GM19467 (cell line): ENCODE results near the gene KRTAP12-4.
"Not testable (repeated sequence)": the region's sequence is repeated elsewhere in the genome, so short reads cannot be mapped to it uniquely, and the experiment has no call there.

Experiments used
- ATAC-seq: cut with Tn5 transposase; IDR thresholded peaks from one replicate; pipeline ENCODE4 v1.9.1; 2021; ENCODE audit warnings: mild to moderate bottlenecking, moderate library complexity; ENCODE audit not compliant: unreplicated experiment

The KRTAP12-4 gene

DNA sequence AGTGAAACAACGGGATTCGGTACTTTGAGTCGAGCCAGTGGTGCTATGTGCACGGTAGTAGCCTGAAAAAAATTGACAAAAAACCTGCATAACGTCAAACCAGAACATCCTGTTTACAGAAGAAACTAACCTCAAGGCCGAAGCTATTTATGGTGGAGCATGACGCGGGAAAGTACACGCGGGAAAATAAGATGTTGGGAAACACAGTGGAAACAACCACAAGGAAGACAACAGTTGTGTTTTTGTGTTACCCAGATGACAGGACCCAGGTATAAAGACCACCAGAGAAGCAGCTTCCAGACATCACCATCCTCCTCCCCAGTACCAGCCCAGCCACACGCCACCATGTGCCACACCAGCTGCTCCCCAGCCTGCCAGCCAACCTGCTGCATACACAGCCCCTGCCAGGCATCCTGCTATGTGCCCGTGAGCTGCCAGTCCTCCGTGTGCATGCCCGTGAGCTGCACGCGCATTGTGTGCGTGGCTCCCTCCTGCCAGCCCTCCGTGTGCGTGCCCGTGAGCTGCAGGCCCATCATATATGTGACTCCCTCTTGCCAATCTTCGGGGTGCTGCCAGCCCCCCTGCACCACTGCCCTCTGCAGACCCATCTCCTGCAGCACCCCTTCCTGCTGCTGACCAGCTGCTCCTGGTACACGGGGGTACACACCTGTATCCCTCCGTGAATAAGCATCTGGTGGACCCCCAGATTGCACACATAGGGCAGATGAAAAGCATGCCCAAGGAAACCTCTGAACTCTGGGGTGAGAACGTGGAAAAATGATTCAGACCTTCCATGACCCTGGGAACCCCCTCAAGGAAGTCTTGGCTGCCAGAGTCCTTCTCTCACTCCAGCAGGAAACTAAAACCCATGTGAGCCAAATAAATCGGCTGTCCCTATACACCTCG, 3.4 kb upstream of the KRTAP12-4 start, which contains the start of gene KRTAP12-3:
Gene KRTAP12-3, plus strand, starts transcription at position 298 of the 906 bp plus-strand sequence. Its CDS starts 48 bp downstream, at position 346.
- ATAC-seq = no peak

DNA sequence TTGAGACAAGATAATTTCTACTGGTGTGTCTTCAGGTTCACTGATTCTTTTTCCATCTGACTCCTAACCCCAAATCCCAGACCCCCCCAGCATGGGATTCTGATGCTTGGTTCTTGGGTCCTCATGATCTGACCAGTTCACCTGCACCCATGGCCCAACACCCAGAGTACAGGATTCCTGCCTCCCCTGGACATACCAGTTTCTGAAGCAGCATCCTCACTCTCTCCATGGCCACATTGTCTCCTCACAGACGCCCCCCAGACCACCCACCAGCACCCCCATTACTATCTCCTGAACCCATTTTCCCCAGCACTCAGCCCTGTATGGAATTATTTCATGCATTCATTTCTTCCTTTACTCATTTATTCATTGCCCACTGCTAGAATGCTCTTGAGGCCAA, 2.4 kb upstream of the KRTAP12-4 start:
- no peak for ATAC-seq

DNA sequence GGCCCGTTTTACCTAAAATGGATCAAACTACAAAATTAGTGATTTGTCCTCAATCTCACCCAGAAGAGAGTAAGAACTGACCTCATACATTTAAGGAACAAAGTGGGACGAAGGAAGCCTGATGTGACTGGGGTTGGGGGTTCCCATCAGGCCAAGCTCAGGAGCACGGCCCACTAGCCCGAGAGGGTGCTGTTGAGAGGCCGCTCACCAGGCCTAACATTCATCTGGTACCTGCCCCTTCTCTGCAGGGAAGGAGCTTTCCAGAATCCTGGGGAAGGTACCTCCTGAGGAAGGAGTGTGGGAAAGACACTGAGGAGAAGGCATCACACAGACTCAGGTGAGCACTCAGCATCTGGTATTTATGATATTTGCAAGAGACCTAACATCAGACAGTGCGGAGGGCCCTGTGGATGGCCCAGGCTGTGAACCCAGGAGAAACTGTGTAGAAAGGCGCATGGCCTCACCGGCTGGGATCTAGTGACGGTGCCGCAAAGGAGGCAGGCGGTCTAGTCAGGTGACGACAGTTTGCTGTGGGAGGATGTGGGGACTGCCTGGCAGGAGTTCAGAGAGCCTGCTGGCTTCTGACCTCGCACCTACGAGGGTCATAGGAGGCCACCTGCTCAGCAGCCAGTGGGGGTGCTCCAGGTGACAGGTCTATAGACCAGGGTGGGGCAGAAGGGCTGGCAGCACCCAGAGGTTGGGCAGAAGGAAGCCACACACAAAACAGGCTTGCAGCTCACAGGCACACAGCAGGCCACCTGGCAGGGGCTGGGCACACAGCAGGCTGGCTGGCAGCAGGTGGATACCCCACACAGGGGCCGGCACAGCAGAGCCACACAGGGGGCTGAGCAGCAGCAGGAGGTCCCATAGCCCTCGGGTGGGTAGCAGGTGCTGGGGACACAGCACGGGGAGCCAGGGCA, 543 bp downstream of the KRTAP12-4 start:
- ATAC-seq = no peak

DNA sequence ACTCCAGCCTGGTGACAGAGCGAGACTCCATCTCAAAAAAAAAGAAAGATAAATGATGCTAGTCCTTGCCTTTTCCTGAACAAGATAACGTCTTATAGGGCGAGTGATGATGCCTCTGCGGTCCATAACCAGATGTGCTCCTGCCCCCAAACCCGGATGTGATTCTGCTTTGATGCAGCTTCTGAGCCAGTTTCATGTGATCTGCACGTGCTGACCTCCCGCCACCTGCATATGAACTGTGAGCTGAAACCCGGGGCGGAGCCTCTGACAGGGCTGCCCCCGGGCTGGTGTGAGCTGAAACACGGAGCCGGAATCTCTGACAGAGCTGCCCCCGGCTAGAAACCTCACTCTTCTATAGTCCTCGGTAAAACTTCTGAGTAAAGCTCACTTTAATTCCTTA, 1.3 kb downstream of the KRTAP12-4 start:
- ATAC-seq = no peak

DNA sequence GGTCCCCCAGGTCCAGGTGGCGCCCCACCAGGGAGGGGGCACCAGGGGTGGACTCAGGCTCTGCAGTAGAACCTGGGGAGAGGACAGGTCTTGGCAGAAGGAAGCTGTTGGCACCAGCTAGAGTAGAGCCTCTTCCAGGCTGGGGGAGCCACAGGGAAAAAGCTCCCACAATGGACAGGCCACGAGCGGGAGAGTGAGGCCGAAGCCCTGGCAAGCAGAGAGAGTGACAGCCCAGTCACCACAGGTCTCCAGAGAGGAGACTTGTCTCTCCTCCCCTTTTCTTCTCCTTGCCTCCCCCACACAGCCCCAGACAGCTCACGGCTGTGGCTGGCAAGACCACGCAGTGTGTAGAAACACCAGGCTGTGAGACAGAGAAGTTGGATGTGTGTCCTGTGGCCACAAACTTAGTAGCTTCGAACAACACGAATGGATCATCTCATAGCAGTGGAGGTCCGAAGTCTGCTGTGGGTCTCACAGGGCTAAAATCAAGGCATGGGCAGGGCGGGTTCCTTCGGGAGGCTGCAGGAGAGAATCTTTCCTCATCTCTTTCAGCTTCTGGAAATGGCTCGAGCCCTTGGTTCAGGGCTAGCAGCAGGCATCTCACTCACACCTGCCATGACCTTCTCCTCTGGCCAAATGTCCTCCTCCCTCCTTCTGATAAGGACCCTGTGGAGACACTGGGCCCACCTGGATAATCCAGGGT, 3.3 kb downstream of the KRTAP12-4 start:
- ATAC-seq = no peak

DNA sequence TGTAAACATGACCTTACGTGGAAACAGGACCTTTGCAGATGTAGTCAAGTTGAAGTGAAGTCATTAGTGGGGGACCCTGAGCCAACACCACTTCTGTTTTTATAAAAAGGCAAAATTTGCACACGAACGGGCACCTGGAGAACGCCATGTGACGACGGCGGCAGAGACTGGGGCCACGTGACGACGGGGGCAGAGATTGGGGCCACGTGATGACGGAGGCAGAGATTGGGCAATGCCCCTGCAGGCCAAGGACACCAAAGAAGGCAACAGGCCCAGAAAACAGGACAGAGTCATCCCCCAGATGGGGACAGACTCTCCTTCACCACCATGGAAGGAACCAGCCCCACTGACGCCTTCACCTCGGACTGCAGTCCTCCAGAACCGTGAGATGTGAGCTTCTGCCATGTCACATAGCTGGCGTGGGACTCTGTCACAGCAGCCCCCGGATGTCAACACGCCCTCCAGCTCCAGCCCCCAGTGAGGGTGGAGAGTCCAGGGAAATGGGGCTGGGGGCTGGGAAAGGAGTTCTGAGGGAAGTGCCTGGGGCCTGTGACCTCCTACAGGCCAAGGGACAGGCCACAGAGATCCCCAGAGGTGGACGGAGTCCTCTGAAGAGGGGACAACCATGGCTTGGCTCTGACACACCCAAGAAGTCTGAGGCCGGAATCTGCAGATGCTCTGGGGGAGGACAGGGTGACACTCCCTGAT, 4.0 kb downstream of the KRTAP12-4 start:
- ATAC-seq = no peak

DNA sequence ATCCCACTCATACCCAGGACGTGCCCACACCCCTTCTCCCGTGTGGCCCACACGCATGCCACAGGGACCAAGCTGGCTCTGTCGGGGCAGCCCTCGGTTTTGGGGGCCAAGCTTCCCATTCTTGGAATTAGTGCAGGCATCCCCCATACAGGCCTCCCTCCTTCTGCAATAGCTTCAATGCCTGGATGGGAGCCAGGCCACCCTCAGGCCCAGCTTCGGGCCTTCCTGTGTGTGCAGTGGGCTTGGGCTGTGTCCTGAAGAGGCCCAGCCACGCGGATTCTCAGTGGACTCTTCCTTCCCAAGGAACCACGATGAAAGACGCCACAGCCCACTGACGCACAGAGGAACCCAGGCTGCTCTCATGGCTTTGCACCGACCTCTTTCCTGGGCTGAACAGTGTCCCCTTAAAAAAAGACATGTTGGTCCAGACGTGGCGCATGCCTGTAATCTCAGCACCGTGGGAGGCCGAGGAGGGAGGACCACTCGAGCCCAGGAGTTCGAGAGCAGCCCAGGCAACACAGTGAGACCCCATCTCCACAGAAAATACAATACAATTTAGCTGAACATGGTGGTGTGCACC, 4.8 kb downstream of the KRTAP12-4 start:
- ATAC-seq = no peak

DNA sequence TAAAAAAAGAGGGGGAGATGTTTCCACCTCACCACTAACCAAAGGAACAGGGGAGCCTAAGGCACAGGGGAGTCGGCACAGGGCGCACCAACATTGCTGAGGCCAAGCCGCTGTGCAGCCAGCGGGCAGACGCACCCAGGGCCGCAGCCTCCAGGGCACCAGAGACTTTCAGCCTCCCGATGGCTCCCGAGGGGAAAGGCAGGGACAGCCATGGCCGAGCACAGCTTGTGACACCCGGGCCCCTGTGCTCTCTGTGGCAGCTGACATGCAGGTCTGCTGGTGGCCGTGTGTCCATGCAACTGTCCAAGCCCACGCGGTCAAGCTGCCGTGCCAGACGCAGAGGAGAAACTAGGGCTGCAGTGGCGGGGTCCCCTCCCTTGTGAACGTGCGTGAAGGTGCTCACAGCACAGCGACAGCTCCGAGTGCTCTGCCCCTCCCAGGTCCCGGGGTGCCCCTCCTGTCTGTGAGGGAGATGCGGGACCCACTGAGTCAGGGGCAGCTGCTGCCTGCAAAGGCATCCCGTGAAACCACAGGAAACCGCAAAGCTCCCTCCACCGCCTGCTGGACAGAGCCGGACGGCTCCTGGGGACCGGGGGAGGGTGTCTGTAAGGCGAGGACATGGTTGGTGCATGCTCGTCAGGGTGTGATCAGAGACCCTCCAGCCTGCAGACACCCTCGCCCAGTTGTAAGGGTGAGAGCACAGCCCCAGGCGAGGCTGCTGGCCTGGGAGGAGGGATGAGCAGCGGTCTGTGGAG, 5.7 kb downstream of the KRTAP12-4 start:
- ATAC-seq = no peak

DNA sequence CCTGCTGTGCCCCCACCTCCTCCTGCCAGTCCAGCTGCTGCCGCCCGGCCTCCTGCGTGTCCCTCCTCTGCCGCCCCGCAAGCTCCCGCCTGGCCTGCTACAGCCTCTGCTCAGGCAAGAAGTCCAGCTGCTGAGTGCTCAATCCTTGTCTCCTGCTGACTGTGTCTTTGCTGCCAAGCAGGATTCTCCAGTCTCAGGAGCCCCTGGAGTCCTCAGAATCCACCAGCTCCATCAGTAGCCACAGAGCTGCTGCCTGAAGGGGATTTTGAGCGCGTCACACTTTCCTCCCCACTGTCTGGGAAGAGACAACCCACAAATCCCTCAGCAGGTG, 7.3 kb downstream of the KRTAP12-4 start:
- no peak for ATAC-seq

DNA sequence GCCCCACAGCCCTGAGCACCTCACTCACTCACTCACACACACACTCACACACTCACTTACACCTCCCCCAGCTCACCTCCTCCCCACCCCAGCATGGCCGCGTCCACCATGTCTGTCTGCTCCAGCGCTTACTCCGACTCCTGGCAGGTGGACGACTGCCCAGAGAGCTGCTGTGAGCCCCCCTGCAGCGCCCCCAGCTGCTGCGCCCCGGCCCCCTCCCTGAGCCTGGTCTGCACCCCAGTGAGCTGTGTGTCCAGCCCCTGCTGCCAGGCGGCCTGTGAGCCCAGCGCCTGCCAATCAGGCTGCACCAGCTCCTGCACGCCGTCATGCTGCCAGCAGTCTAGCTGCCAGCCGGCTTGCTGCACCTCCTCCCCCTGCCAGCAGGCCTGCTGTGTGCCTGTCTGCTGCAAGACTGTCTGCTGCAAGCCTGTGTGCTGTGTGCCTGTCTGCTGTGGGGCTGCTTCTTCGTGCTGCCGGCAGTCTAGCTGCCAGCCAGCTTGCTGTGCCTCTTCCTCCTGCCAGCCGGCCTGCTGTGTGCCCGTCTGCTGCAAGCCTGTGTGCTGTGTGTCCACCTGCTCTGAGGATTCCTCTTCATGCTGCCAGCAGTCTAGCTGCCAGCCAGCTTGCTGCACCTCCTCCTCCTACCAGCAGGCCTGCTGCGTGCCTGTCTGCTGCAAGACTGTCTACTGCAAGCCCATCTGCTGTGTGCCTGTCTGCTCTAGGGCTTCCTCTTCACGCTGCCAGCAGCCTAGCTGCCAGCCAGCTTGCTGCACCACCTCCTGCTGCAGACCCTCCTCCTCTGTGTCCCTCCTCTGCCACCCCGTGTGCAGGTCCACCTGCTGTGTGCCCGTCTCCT, 7.9 kb downstream of the KRTAP12-4 start, which contains the start of gene KRTAP10-11:
Gene KRTAP10-11, plus strand, starts transcription at position 49 of the 856 bp plus-strand sequence. Its CDS starts 45 bp downstream, at position 94.
- ATAC-seq = not testable (repeated sequence)

DNA sequence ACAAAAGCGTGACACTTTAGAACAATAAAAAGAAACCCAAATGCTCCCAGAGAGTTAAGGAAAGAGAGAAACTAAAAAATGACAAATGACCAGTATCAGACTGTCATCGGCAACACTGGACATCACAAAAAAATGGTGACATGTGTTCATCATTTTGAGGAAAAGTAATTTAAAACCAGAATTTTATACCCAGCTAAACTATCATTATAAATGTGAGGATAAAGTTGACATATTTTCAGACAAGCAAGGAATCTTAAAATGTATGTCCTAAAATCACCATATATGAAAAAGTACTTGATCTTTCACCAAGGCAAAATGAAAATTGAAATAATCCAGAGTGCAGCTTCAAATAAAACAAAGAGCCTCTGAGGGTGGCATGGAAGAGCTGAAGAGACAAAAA, 9.6 kb downstream of the KRTAP12-4 start:
- no peak for ATAC-seq

DNA sequence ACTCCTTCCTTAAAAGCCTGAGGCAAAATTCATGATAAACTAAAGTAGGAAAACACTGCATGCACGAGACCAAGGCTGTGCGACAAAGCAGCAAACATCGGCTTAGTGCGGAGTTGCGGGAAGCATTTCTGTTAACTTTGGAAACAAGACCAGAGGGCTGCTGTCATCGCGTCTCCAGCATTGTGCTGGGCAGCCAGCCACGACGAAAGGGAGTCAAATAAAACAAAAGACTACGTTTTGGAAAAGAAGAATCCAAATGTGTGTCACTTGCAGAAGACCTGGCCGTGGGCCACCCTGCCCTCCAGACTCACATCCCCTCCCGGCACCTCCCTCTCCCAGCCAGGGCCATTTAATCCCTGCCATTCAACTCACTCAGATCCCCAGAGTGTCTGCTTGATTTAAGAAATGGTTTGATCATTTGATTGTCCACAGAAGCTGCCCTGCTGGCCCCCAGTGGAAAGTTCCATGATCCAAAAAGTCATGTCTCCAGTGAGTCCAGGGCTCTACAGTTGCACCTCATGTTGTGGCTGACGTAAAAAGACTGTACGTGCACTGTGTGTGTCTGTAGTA, 10.6 kb downstream of the KRTAP12-4 start:
- no peak for ATAC-seq

DNA sequence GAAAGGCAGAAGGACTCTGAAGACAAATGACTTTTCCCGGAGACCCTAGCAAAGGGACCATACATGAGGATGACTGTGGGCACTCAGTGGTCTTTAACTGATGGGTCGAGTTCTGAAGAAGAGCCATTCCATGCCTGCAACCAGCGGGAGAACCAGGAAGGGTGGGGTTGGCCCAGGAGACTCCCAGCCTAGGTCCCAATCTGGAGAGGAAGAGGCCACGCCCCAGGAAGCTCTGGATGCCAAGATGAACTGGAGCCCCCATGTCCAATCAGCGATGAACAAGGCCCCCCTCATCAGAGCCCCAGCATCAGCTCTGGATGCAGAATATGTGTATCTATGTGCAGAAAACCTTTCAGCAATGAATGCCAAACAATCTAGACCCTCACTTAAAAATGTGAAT, 13.7 kb downstream of the KRTAP12-4 start:
- no peak for ATAC-seq

DNA sequence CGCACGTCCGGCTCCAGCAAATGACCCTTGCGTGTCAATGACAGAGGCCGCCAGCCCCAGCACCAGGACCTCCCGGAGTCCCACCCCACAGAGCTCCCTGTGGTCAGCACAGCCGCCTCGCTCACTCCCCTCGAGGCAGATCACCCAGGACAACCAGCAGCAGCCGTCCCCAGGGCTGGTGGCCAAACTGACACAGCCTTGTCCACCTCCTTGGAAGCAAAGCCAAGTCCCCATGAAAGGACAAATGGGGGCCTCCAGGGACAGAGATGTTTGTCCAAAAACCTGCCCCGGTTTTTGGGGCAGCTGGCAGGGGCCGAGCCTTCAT, 15.2 kb downstream of the KRTAP12-4 start:
- ATAC-seq = no peak

DNA sequence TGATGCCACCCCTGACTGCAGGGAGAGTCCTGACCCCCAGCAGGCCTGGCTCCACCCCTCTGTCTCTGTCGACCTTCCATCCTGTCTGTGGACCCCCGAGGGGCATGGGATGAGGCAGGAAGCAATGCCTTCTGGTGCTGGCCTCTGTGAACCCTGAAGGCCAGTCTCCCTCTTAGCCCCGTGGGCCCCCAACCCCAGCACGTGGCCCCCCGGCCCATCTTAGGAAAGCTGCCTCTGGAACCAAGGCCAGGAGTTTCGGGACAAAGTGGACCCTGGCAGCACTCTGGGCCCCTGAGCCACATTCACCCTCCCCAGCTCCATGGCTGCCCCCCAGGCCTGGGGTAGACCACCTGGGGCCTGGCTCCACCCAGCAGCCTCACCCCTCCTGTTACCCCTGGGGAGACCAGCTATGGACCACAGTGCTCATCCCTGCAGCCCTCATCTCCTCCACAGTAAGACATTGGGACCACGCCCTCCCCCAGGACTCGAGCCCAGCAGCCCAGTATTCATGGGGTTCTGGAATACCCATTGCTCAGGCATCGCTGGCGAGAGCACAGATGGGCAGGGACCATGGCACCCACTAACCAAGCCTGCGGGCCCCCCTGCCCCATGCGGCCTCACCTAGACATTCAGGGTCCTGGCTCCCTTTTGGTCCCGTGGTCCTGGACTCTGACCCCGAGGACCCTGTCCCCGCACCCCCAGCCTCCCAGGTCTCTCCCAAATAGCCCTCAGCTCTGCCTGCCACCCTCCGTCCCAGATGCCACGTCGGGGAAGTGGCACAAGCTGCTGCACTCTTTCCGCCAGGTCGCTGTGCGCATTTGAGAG, 15.7 kb downstream of the KRTAP12-4 start:
- ATAC-seq = not testable (repeated sequence)

DNA sequence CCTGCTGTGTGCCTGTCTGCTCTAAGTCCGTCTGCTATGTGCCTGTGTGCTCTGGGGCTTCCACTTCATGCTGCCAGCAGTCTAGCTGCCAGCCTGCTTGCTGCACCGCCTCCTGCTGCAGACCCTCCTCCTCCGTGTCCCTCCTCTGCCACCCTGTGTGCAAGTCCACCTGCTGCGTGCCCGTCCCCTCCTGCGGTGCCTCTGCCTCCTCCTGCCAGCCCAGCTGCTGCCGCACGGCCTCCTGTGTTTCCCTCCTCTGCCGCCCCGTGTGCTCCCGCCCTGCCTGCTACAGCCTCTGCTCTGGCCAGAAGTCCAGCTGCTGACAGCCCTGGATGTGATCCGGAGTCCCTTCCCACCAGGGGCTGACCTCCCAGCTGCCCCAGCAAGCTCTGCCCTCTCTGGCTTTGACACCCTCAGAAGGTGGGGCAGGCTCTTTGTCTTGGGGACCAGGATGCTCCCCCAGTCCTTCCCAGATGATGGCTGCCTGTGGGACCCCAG, 16.6 kb downstream of the KRTAP12-4 start:
- not testable (repeated sequence) for ATAC-seq
